Transverse colon (tissue), 4 donors: ENCODE measurements around the gene KDM6B. TPM values are rescaled to one million over a fixed set of nuclear protein-coding genes. Genes with fewer than 3 reads are reported as not detected.
A peak's percentile ranks its signal among the peaks of the same experiment; 100 is the strongest.

Source experiments
- DNase-seq: peaks from one replicate; pipeline ENCODE4 v3.0.0-alpha.2; 2019
- H3K27ac ChIP-seq, 4 donors: fragments of 200-600 bp; sonication (generic); 2 replicates each; pipeline ENCODE4 v1.5.1; 2016 to 2018; ENCODE audit warnings: inconsistent platforms in 4 of 4
- H3K27me3 ChIP-seq: fragments of 200-600 bp; sonication (generic); 2 replicates; pipeline ENCODE4 v1.5.1; 2017; ENCODE audit warnings: inconsistent platforms
- H3K36me3 ChIP-seq, 4 donors: fragments of 200-600 bp; sonication (generic); 2 replicates each; pipeline ENCODE4 v1.5.1; 2017 to 2019; ENCODE audit warnings: inconsistent platforms in 4 of 4
- H3K4me1 ChIP-seq, 4 donors: fragments of 200-600 bp; sonication (generic); 2 replicates each; pipeline ENCODE4 v1.5.1; 2017 to 2020; ENCODE audit warnings: inconsistent platforms in 4 of 4
- H3K4me3 ChIP-seq, 4 donors: fragments of 200-600 bp; sonication (generic); 1 replicate in 1 of 4; 2 replicates in 3 of 4; pipeline versions ENCODE4 v1.5.1 to v1.6.1; 2017 to 2019; ENCODE audit warnings: inconsistent platforms in 4 of 4
- H3K9me3 ChIP-seq, 2 donors: fragments of 200-600 bp; sonication (generic); 2 replicates each; pipeline ENCODE4 v1.5.1; 2017 to 2019; ENCODE audit warnings: inconsistent platforms in 2 of 2
- EP300 ChIP-seq: sonication (generic); formaldehyde crosslinking; IDR thresholded peaks from one replicate; pipeline ENCODE4 v1.6.1; 2017; ENCODE audit warnings: antibody characterized with exemption, low read depth
- POLR2A ChIP-seq: fragments of 450-650 bp; IDR thresholded peaks from one replicate; pipeline ENCODE4 v1.6.1; 2016; ENCODE audit warnings: antibody characterized with exemption, mild to moderate bottlenecking, moderate library complexity
- POLR2AphosphoS5 ChIP-seq, 3 donors: sonication (generic); formaldehyde crosslinking; IDR thresholded peaks; one replicate each; pipeline ENCODE4 v1.6.1; 2016; ENCODE audit warnings: antibody characterized with exemption in 3 of 3
- WGBS, 2 donors: methylation state at CpG; one replicate each; pipeline ENCODE4 v1.1.5; 2018; ENCODE audit warnings: low coverage in 1 of 2; 5-methylcytosine and 5-hydroxymethylcytosine counted together
- in situ Hi-C, 4 donors: fragments of 200-750 bp; cut with MboI; loops; one replicate each; pipeline versions ENCODE4 v1.15.0 to v1.15.1; 2017; ENCODE audit warnings: low sequenced_read_pairs in 3 of 4, low pct_ligation_motif_present in 1 of 4, low pct_unique_long_range_greater_than_20kb in 1 of 4
- intact Hi-C: fragments of 100-400 bp; cut with DNase I; formaldehyde crosslinking; loops from one replicate; pipeline ENCODE4 v1.15.1; 2023; ENCODE audit warnings: low total_unique reads
- total RNA-seq, 4 donors: library from RNA; depleted of rRNA; stranded (reverse); fragments of >200 nt; gene quantifications; one replicate each; pipeline ENCODE4 v1.1.0, GENCODE V29; 2016
- TF ChIP-seq, protein P1 (sequence below), 5 experiments: fragments of 200-600 bp in 3 of 5; fragments of 450-650 bp in 2 of 5; sonication (generic) in 3 of 5; IDR thresholded peaks; 1 replicate in 2 of 5; 2 replicates in 3 of 5; pipeline ENCODE4 v1.5.1; 2016 to 2017; ENCODE audit warnings: antibody characterized with exemption in 5 of 5, inconsistent platforms in 3 of 5, mild to moderate bottlenecking in 2 of 5, moderate library complexity in 1 of 5

Gene KDM6B
- total RNA-seq, 4 donors from 2014 or later = 18.3 to 33.7 (median 30.2) TPM

- 0 to 5% methylated on average over 11 to 55 of the region's 69 CpGs for WGBS, 2 donors
- H3K27me3 ChIP-seq = no peaks in the 10 kb centered on the region
- peak; percentile 97 for DNase-seq
- H3K36me3 ChIP-seq = no peaks in the 10 kb centered on the region
- in situ Hi-C loops (no loop called here), intact Hi-C loops (no loop called here)
- TF ChIP-seq, protein P1, sequence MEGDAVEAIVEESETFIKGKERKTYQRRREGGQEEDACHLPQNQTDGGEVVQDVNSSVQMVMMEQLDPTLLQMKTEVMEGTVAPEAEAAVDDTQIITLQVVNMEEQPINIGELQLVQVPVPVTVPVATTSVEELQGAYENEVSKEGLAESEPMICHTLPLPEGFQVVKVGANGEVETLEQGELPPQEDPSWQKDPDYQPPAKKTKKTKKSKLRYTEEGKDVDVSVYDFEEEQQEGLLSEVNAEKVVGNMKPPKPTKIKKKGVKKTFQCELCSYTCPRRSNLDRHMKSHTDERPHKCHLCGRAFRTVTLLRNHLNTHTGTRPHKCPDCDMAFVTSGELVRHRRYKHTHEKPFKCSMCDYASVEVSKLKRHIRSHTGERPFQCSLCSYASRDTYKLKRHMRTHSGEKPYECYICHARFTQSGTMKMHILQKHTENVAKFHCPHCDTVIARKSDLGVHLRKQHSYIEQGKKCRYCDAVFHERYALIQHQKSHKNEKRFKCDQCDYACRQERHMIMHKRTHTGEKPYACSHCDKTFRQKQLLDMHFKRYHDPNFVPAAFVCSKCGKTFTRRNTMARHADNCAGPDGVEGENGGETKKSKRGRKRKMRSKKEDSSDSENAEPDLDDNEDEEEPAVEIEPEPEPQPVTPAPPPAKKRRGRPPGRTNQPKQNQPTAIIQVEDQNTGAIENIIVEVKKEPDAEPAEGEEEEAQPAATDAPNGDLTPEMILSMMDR (IDR thresholded peaks at IDR 0.05) = peak; percentile 75 to 95 (median 82)
- TF ChIP-seq EP300 = no peak
- peak; percentile 85 to 93 (median 91) for TF ChIP-seq POLR2AphosphoS5 (IDR thresholded peaks at IDR 0.05)
- peak; percentile 79 for TF ChIP-seq POLR2A
- H3K27ac ChIP-seq = peak overlapping the region; percentile 97 to 99 (median 99)
- peak overlapping the region; percentile 54 to 79 (median 70) for H3K4me3 ChIP-seq
- peaks cover 25 to 59% (median 43%) of the 10 kb centered on the region in 4 donors for H3K4me1 ChIP-seq
- no peaks in the 10 kb centered on the region for H3K9me3 ChIP-seq
Measured at GRCh38 chr17:7834957-7835813, 1.2 kb downstream of the KDM6B start.

DNA sequence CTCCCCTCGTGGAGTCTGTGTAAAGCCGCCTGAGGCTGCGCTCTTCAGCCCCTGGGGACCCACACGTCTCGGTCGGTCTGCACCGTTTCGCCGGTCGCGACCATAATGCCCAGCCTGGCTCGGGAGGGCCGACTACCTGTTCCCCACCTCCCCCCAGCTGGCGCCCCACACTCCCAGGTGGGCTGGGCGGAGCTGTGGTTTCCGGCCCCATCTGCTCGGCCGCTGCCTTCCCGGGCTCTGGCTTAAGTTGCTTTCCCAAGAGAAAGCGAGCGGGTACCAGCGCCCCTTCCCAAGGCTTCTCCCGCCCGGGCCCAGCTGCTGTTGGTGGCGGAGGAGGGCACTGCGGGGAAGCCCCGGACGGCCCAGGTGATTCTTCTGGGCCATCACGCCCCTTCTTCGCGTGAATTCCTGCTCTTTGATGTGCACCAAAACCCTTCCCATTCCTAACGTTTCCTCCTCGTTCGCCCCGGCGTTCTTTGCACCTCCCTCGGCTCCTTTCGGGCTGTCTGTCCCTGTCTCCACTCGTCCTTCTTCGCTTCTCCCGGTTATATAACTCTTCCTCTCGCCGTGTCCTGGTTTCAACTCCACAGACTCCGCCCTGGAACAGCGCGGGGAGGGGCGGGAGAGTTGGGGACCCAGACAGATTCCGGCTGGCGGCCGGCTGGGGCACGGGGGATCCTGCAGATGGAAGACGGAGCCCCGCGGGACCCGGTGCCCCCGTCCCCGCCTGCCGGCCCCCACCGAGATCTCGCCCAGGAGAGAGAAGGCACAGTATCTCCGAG lies 2.0 kb downstream of the KDM6B start:
- in situ Hi-C loops (no loop called here), intact Hi-C loops (no loop called here)
- H3K4me3 ChIP-seq = peak overlapping the region; percentile 54 to 79 (median 67)
- TF ChIP-seq POLR2AphosphoS5 (IDR thresholded peaks at IDR 0.05) (peak; percentile 73 to 86 (median 77)), EP300 (no peak), POLR2A (peak; percentile 82)
- TF ChIP-seq, protein P1 (IDR thresholded peaks at IDR 0.05) = no peak
- peak; percentile 81 for DNase-seq
- no peaks in the 10 kb centered on the region for H3K36me3 ChIP-seq
- H3K27me3 ChIP-seq = no peaks in the 10 kb centered on the region
- H3K27ac ChIP-seq = peak overlapping the region; percentile 97 to 99 (median 99)
- H3K4me1 ChIP-seq = peaks cover 33 to 67% (median 50%) of the 10 kb centered on the region in 4 donors
- 1% methylated on average over 47 of the region's 61 CpGs; no CpG with 5 or more reads in 1 of the 2 donors for WGBS, 2 donors
- H3K9me3 ChIP-seq = no peaks in the 10 kb centered on the region

DNA sequence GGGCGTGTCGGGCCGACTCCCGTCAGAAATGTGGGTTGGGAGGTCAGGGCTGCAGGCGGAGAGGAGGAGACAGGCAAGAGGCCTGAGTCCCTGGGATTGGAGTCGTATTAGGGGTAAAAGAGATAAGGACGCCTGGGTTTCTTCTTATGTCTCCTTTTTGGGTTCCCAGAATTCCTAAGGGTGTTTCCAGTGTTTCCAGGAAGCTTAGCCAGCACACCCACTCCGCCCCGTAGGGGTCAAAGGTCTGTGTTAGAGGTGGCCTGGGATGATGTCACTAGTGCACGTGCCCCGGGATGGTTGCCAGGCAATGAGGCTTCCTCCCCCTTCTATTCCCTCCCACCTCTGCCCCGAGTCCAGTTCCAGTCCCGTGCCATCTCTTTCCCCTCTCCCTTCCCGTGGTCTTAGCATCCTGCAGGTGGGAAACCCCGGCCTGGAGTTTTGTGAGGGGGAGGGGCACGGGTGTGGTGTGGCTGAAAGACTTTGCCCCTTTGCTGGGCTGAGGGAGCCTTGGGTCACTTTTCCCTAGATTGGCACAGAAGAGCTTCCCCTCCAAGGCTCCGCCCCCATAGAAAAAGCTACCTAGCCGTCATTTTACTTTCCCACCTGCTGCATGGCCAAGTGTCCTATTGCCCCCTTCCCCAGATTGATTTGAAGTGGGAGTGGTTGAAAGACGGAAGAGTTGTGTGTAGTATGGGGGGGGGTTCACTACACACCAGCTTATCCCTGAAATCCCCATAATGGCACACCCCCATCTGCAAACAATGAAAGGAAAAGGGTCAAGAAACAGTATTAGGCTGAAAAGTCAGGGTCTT lies 2.8 kb downstream of the KDM6B start:
- 1 to 8% methylated on average over 4 to 19 of the region's 19 CpGs for WGBS, 2 donors
- peak; percentile 98 for DNase-seq

More for the DNA sequence above, 2.8 kb downstream of the KDM6B start:
- in situ Hi-C loops = no loop called here
- H3K9me3 ChIP-seq = no peaks in the 10 kb centered on the region
- TF ChIP-seq, protein P1 (IDR thresholded peaks at IDR 0.05) = no peak
- peak; percentile 57 to 77 (median 75) for TF ChIP-seq POLR2AphosphoS5 (IDR thresholded peaks at IDR 0.05)
- no peak for TF ChIP-seq POLR2A
- peak; percentile 93 for TF ChIP-seq EP300
- H3K27me3 ChIP-seq = no peaks in the 10 kb centered on the region
- H3K4me1 ChIP-seq = peaks cover 37 to 75% (median 55%) of the 10 kb centered on the region in 4 donors
- peak overlapping the region; percentile 97 to 99 (median 99) for H3K27ac ChIP-seq
- intact Hi-C loops = no loop called here
- H3K4me3 ChIP-seq = peak overlapping the region; percentile 54 to 79 (median 67)
- no peaks in the 10 kb centered on the region for H3K36me3 ChIP-seq
